IMR-90 (cell line): Measurements from ENCODE around the gene KLHDC10. TPM values are rescaled to one million over a fixed set of nuclear protein-coding genes. Genes with fewer than 3 reads are reported as not detected.

Experiments
- ATAC-seq: fragments of 200-7000 bp; cut with Tn5 transposase; 2 replicates; pipeline ENCODE4 v1.9.1; 2020; ENCODE audit warnings: low read depth, mild to moderate bottlenecking, moderate library complexity
- BruUV-seq: library from RNA; stranded (reverse); fragments of 400-500 nt; replicated peaks from 2 replicates; lab custom pipeline; 2021; lab: Mats Ljungman, UMichigan
- CTCF ChIA-PET: fragments of 300-600 bp; formaldehyde crosslinking; extraction: SDS; loops from one replicate; lab custom pipeline; 2021; ENCODE audit warnings: antibody characterized with exemption; lab: Yijun Ruan, JAX
- POLR2A ChIA-PET: fragments of 300-600 bp; sonication (Branson Sonifier 250); formaldehyde crosslinking; loops from one replicate; lab custom pipeline; 2022; ENCODE audit warnings: antibody characterized with exemption; ENCODE audit not compliant: unreplicated experiment; lab: Charles Lee
- DNase-seq: peaks from one replicate; pipeline ENCODE4 v3.0.0; 2013
- H2AFZ ChIP-seq: replicated peaks from 2 replicates; pipeline ENCODE3; 2013; ENCODE audit warnings: low read length, mild to moderate bottlenecking; ENCODE audit not compliant: poor library complexity
- H2AK5ac ChIP-seq: 2 replicates; pipeline ENCODE4 v1.6.1; 2013; ENCODE audit warnings: low read depth, low read length, inconsistent platforms
- H2AK9ac ChIP-seq: replicated peaks from 2 replicates; pipeline ENCODE3; 2013; ENCODE audit warnings: mild to moderate bottlenecking, low read depth, low read length, moderate library complexity; ENCODE audit not compliant: poor library complexity
- H2BK120ac ChIP-seq: 2 replicates; pipeline ENCODE4 v1.6.1; 2013; ENCODE audit warnings: low read depth, low read length, inconsistent platforms
- H2BK15ac ChIP-seq: 3 replicates; pipeline ENCODE4 v1.6.1; 2013; ENCODE audit warnings: low read depth, low read length, inconsistent platforms
- H2BK20ac ChIP-seq: 2 replicates; pipeline ENCODE4 v1.6.1; 2013; ENCODE audit warnings: low read depth, mild to moderate bottlenecking, inconsistent platforms, low read length, moderate library complexity
- H2BK5ac ChIP-seq: 2 replicates; pipeline ENCODE4 v1.6.1; 2013; ENCODE audit warnings: mild to moderate bottlenecking, low read depth, low read length, inconsistent platforms; ENCODE audit not compliant: poor library complexity, severe bottlenecking
- H3K14ac ChIP-seq: replicated peaks from 2 replicates; pipeline ENCODE4 v1.6.1; 2013; ENCODE audit warnings: low read depth, low read length, inconsistent platforms
- H3K18ac ChIP-seq: 2 replicates; pipeline ENCODE4 v1.6.1; 2013; ENCODE audit warnings: low read depth, low read length, control low read depth
- H3K23ac ChIP-seq: 2 replicates; pipeline ENCODE4 v1.6.1; 2013; ENCODE audit warnings: low read depth, low read length, inconsistent platforms
- H3K27ac ChIP-seq: 2 replicates; pipeline ENCODE4 v1.5.1; 2013; ENCODE audit warnings: mild to moderate bottlenecking, control low read depth, low read length; ENCODE audit not compliant: insufficient read depth
- H3K27me3 ChIP-seq: 2 replicates; pipeline ENCODE4 v1.6.1; 2013; ENCODE audit warnings: low read length; ENCODE audit not compliant: control insufficient read depth, insufficient read depth
- H3K36me3 ChIP-seq: 2 replicates; pipeline ENCODE4 v1.6.1; 2013; ENCODE audit warnings: low read length, mixed read lengths; ENCODE audit not compliant: control insufficient read depth, insufficient read depth
- H3K4ac ChIP-seq: 2 replicates; pipeline ENCODE4 v1.6.1; 2013; ENCODE audit warnings: low read depth, low read length, inconsistent platforms
- H3K4me1 ChIP-seq: 2 replicates; pipeline ENCODE4 v1.6.1; 2013; ENCODE audit warnings: low read length, mixed read lengths; ENCODE audit not compliant: control insufficient read depth, insufficient read depth
- H3K4me2 ChIP-seq: 2 replicates; pipeline ENCODE4 v1.6.1; 2013; ENCODE audit warnings: low read depth, mild to moderate bottlenecking, control low read depth, low read length, moderate library complexity
- H3K4me3 ChIP-seq: 2 replicates; pipeline ENCODE4 v1.5.1; 2013; ENCODE audit warnings: low read depth, mild to moderate bottlenecking, control low read depth, low read length, moderate library complexity; ENCODE audit not compliant: insufficient read depth
- H3K56ac ChIP-seq: 2 replicates; pipeline ENCODE4 v1.6.1; 2013; ENCODE audit warnings: low read length, inconsistent platforms; ENCODE audit not compliant: insufficient read depth; ENCODE audit errors: extremely low read depth
- H3K79me1 ChIP-seq, 2 experiments: 2 replicates each; pipeline ENCODE4 v1.6.1; 2013; ENCODE audit warnings: low read length in 2 of 2, inconsistent platforms in 1 of 2, low read depth in 1 of 2
- H3K9ac ChIP-seq: 2 replicates; pipeline ENCODE4 v1.6.1; 2013; ENCODE audit warnings: low read depth, low read length, control low read depth
- H3K9me1 ChIP-seq: 2 replicates; pipeline ENCODE4 v1.6.1; 2013; ENCODE audit warnings: low read length, inconsistent platforms; ENCODE audit not compliant: insufficient read depth
- H3K9me3 ChIP-seq: 2 replicates; pipeline ENCODE4 v1.6.1; 2013; ENCODE audit warnings: low read length; ENCODE audit not compliant: control insufficient read depth, insufficient read depth
- H4K20me1 ChIP-seq: 2 replicates; pipeline ENCODE4 v1.6.1; 2013; ENCODE audit warnings: low read length, inconsistent platforms; ENCODE audit not compliant: insufficient read depth
- H4K5ac ChIP-seq: 2 replicates; pipeline ENCODE4 v1.6.1; 2013; ENCODE audit warnings: mild to moderate bottlenecking, low read depth, low read length, control low read depth
- H4K8ac ChIP-seq, 2 experiments: 2 replicates each; pipeline ENCODE4 v1.6.1; 2013; ENCODE audit warnings: low read depth in 2 of 2, low read length in 2 of 2, control low read depth in 1 of 2, inconsistent platforms in 1 of 2
- H4K91ac ChIP-seq: 2 replicates; pipeline ENCODE4 v1.6.1; 2013; ENCODE audit warnings: low read depth, low read length, inconsistent platforms; ENCODE audit not compliant: insufficient read depth
- CEBPB ChIP-seq: IDR thresholded peaks from 2 replicates; pipeline ENCODE4 v1.6.1; 2012; ENCODE audit warnings: low read depth, low read length, improper control_type of control experiment
- CHD1 ChIP-seq: IDR thresholded peaks from 2 replicates; pipeline ENCODE4 v1.6.1; 2012; ENCODE audit warnings: low read depth, low read length, improper control_type of control experiment
- CTCF ChIP-seq: conservative IDR thresholded peaks from 2 replicates; pipeline ENCODE4 v1.5.1; 2012; ENCODE audit warnings: mild to moderate bottlenecking, low read depth, low read length, improper control_type of control experiment
- FOS ChIP-seq: fragments of 150-350 bp; IDR thresholded peaks from 2 replicates; pipeline ENCODE4 v1.6.1; 2016; ENCODE audit warnings: low read depth, low read length
- MAZ ChIP-seq: IDR thresholded peaks from 2 replicates; pipeline ENCODE4 v1.6.1; 2012; ENCODE audit warnings: low read depth, mild to moderate bottlenecking, low read length, improper control_type of control experiment, moderate library complexity, borderline replicate concordance
- NFE2L2 ChIP-seq: fragments of 150-350 bp; IDR thresholded peaks from 2 replicates; pipeline ENCODE4 v1.6.1; 2016; ENCODE audit warnings: low read depth, mild to moderate bottlenecking, low read length
- POLR2A ChIP-seq: IDR thresholded peaks from 2 replicates; pipeline ENCODE4 v1.6.1; 2012; ENCODE audit warnings: mild to moderate bottlenecking, low read depth, low read length
- RAD21 ChIP-seq: IDR thresholded peaks from 2 replicates; pipeline ENCODE4 v1.6.1; 2012; ENCODE audit warnings: low read length, improper control_type of control experiment
- RCOR1 ChIP-seq: IDR thresholded peaks from 2 replicates; pipeline ENCODE4 v1.6.1; 2012; ENCODE audit warnings: mild to moderate bottlenecking, low read length, improper control_type of control experiment; ENCODE audit not compliant: insufficient replicate concordance
- WGBS, 2 experiments: methylation state at CpG; one replicate each; pipeline versions ENCODE4 v1.1.5 to v1.1.7; 2013; ENCODE audit warnings: missing lambda C conversion rate in 2 of 2; ENCODE audit not compliant: insufficient read length in 1 of 2; ENCODE audit errors: extremely low coverage in 2 of 2; 5-methylcytosine and 5-hydroxymethylcytosine counted together
- dilution Hi-C: fragments of 300-500 bp; cut with HindIII; formaldehyde crosslinking; loops from one replicate; pipeline ENCODE4 v1.14.3; 2018; ENCODE audit warnings: low sequenced_read_pairs; ENCODE audit not compliant: unreplicated experiment
- in situ Hi-C: fragments of 300-500 bp; cut with MboI; formaldehyde crosslinking; loops from 3 replicates; pipeline ENCODE4 v1.14.3; 2019; ENCODE audit warnings: low sequenced_read_pairs, inconsistent platforms, mixed read lengths
- intact Hi-C: fragments of 100-400 bp; cut with micrococcal nuclease; formaldehyde crosslinking; loops from 2 replicates; pipeline ENCODE4 v1.10.0; 2022
- polyA plus RNA-seq, 3 experiments: library from polyadenylated mRNA; depleted of rRNA; stranded (reverse); fragments of >200 nt; gene quantifications; 2 replicates each; pipeline ENCODE4 v1.2.3, GENCODE V29; 2012; ENCODE audit warnings: low replicate concordance in 1 of 3
- total RNA-seq: library from RNA; depleted of rRNA; stranded (reverse); fragments of >200 nt; gene quantifications from 2 replicates; pipeline ENCODE4 v1.2.3, GENCODE V29; 2012

The KLHDC10 gene
- total and polyA plus RNA-seq, 2 of the 4 experiments (the other 2 are of a cell fraction), result 12.4 to 27.1 TPM

GRCh38 chr7:130112093-130112492 lies 41.8 kb downstream of the KLHDC10 start:
- no peak overlapping the region for H3K27ac ChIP-seq
- no peak overlapping the region for H2BK20ac ChIP-seq
- ChIA-PET POLR2A (no interaction called here), CTCF (no interaction called here)
- no peak overlapping the region for H4K5ac ChIP-seq
- H3K79me1 ChIP-seq, result peaks cover 5 to 7% of the 10 kb centered on the region in 2 experiments; a peak in 3 of 4 replicates
- H3K27me3 ChIP-seq, result no peaks in the 10 kb centered on the region
- H2AFZ ChIP-seq, result no peak overlapping the region
- H3K14ac ChIP-seq, result no peak overlapping the region
- no peaks in the 10 kb centered on the region for H4K20me1 ChIP-seq
- H2AK9ac ChIP-seq, result no peak overlapping the region
- H3K36me3 ChIP-seq, result peaks cover under 1% of the 10 kb centered on the region
- H3K18ac ChIP-seq, result no peak overlapping the region
- WGBS, 2 experiments, result no CpG with 5 or more reads among the region's 2 CpGs
- in situ Hi-C loops (no loop called here), dilution Hi-C loops (no loop called here), intact Hi-C loops (loop anchor here (5.0 kb wide), 1 partner anchor 35 kb away; no protein-coding TSS in a partner anchor)
- no peak overlapping the region for H2BK120ac ChIP-seq
- H3K4me3 ChIP-seq, result no peak overlapping the region
- no peak for DNase-seq
- H3K23ac ChIP-seq, result no peak overlapping the region
- H3K56ac ChIP-seq, result no peak overlapping the region
- no peak for TF ChIP-seq MAZ
- no peak for TF ChIP-seq CHD1
- no peak for TF ChIP-seq CTCF
- no peak for TF ChIP-seq FOS
- no peak for TF ChIP-seq CEBPB
- no peak for TF ChIP-seq NFE2L2
- TF ChIP-seq RAD21, result no peak
- TF ChIP-seq POLR2A, result no peak
- TF ChIP-seq RCOR1, result no peak
- no peak overlapping the region for H3K4me2 ChIP-seq
- peaks cover 2% of the 10 kb centered on the region; the same call in 1 of the 2 replicates for H3K9me3 ChIP-seq
- H3K9ac ChIP-seq, result no peak overlapping the region
- H3K4me1 ChIP-seq, result no peaks in the 10 kb centered on the region
- no peak overlapping the region for H3K4ac ChIP-seq
- H4K8ac ChIP-seq, result no peak overlapping the region
- BruUV-seq, result no TSS peak
- no peak overlapping the region for H4K91ac ChIP-seq
- H3K9me1 ChIP-seq, result no peaks in the 10 kb centered on the region
- no peak overlapping the region for H2BK5ac ChIP-seq
- H2AK5ac ChIP-seq, result no peak overlapping the region
- ATAC-seq, result no peak
- no peak overlapping the region for H2BK15ac ChIP-seq
